HG03108 (cell line): ENCODE data around the gene AIFM1.

Experiments
- ATAC-seq: cut with Tn5 transposase; IDR thresholded peaks from one replicate; pipeline ENCODE4 v1.9.1; 2021; ENCODE audit warnings: moderate library complexity; ENCODE audit not compliant: unreplicated experiment

The AIFM1 gene

GRCh38 chrX:130094696-130095095 lies 70.9 kb downstream of the AIFM1 start:
- ATAC-seq: no peak

GRCh38 chrX:130093271-130093670 lies 72.4 kb downstream of the AIFM1 start:
- no peak for ATAC-seq

GRCh38 chrX:130091980-130092522 lies 73.6 kb downstream of the AIFM1 start:
- ATAC-seq: peak; percentile 97

- ATAC-seq: no peak
These were observed 75.3 kb downstream of the AIFM1 start for GRCh38 chrX:130090364-130090763.

GRCh38 chrX:130086447-130087206 lies 79.0 kb downstream of the AIFM1 start:
- ATAC-seq: peak; percentile 36

- ATAC-seq: no peak
These were observed 79.8 kb downstream of the AIFM1 start for GRCh38 chrX:130085551-130086446.

- peak; percentile 35 for ATAC-seq
These were observed 80.9 kb downstream of the AIFM1 start for GRCh38 chrX:130084631-130085237.

GRCh38 chrX:130083656-130084382 lies 81.8 kb downstream of the AIFM1 start:
- ATAC-seq: peak; percentile 27

- no peak for ATAC-seq
These were observed 82.5 kb downstream of the AIFM1 start for GRCh38 chrX:130083107-130083490.

GRCh38 chrX:130082244-130083106 lies 83.2 kb downstream of the AIFM1 start:
- peak; percentile 36 for ATAC-seq

GRCh38 chrX:130081421-130082045 lies 84.1 kb downstream of the AIFM1 start:
- no peak for ATAC-seq

- ATAC-seq: no peak
These were observed 84.8 kb downstream of the AIFM1 start for GRCh38 chrX:130080791-130081367.

- no peak for ATAC-seq
These were observed 85.7 kb downstream of the AIFM1 start for GRCh38 chrX:130079824-130080406.
